ENCODE results near the gene AXDND1.

GRCh38 chr1:179425186-179425585, 59.4 kb downstream of the AXDND1 start:
- TF ChIP-seq CTCF (IDR thresholded peaks at IDR 0.05), result no peak
- TF ChIP-seq SIN3A (IDR thresholded peaks at IDR 0.05; ENCODE audit: borderline replicate concordance, low read depth, low read length), result no peak
- TF ChIP-seq TEAD4 (IDR thresholded peaks at IDR 0.05; ENCODE audit: borderline replicate concordance, insufficient read depth), result no peak
- no peak for TF ChIP-seq SMC3 (IDR thresholded peaks at IDR 0.05; ENCODE audit: low read depth, low read length)
- TF ChIP-seq POLR2AphosphoS5 (IDR thresholded peaks at IDR 0.05; ENCODE audit: low read depth, low read length), result no peak
- no peak for TF ChIP-seq EP300 (IDR thresholded peaks at IDR 0.05; ENCODE audit: borderline replicate concordance in 1 of 2, low read depth in 1 of 2, low read length in 1 of 2)
- no peak for TF ChIP-seq NFIC (IDR thresholded peaks at IDR 0.05; ENCODE audit: borderline replicate concordance)
- no peak for TF ChIP-seq RCOR1 (IDR thresholded peaks at IDR 0.05; ENCODE audit: low read length)
- TF ChIP-seq USF1 (IDR thresholded peaks at IDR 0.05; ENCODE audit: borderline replicate concordance, low read depth), result no peak
- no peak for TF ChIP-seq REST (IDR thresholded peaks at IDR 0.05; ENCODE audit: low read depth, low read length)
- no peak for TF ChIP-seq MAX (IDR thresholded peaks at IDR 0.05; ENCODE audit: low read depth)
- TF ChIP-seq FOXM1 (IDR thresholded peaks at IDR 0.05; ENCODE audit: low read depth), result no peak
- no peak for TF ChIP-seq EZH2phosphoT487 (IDR thresholded peaks at IDR 0.05; ENCODE audit: borderline replicate concordance, low read depth)
- no peak for TF ChIP-seq RAD21 (IDR thresholded peaks at IDR 0.05; ENCODE audit: low read length)

Measured in SK-N-SH (cell line).